Keratinocyte (primary cell): ENCODE data around the gene XCL1. TPM values are rescaled to one million over a fixed set of nuclear protein-coding genes. Genes with fewer than 3 reads are reported as not detected.

Source experiments
- DNase-seq: peaks from one replicate; pipeline ENCODE4 v3.0.0-alpha.2; 2011; ENCODE audit warnings: low read depth, missing footprints, low spot score
- FAIRE-seq: peaks from 2 replicates; lab custom pipeline; 2011; peaks lifted over from hg19 to GRCh38; lab: Jason Lieb, UNC
- H2AFZ ChIP-seq: 2 replicates; pipeline ENCODE4 v1.6.0; 2012; ENCODE audit warnings: low read length, control low read depth, inconsistent platforms; ENCODE audit not compliant: control insufficient read depth
- H3K27ac ChIP-seq: 2 replicates; pipeline ENCODE4 v1.5.1; 2011; ENCODE audit warnings: low read length; ENCODE audit not compliant: control insufficient read depth, insufficient read depth
- H3K27me3 ChIP-seq: 3 replicates; pipeline ENCODE4 v1.6.0; 2011; ENCODE audit warnings: low read length; ENCODE audit not compliant: control insufficient read depth, insufficient read depth; ENCODE audit errors: extremely low read depth
- H3K36me3 ChIP-seq, 2 experiments: 2 replicates in 1 of 2; 3 replicates in 1 of 2; pipeline ENCODE4 v1.5.1; 2011; ENCODE audit warnings: low read length in 2 of 2, mild to moderate bottlenecking in 1 of 2; ENCODE audit not compliant: control insufficient read depth in 2 of 2, insufficient read depth in 2 of 2; ENCODE audit errors: extremely low read depth in 1 of 2
- H3K4me1 ChIP-seq: 3 replicates; pipeline ENCODE4 v1.5.1; 2011; ENCODE audit warnings: low read length; ENCODE audit not compliant: control insufficient read depth, insufficient read depth; ENCODE audit errors: extremely low read depth
- H3K4me2 ChIP-seq: 3 replicates; pipeline ENCODE4 v1.6.0; 2011; ENCODE audit warnings: low read depth, low read length; ENCODE audit not compliant: control insufficient read depth, insufficient read depth; ENCODE audit errors: extremely low read depth
- H3K4me3 ChIP-seq, 3 experiments: fragments of 200-600 bp in 1 of 3; sonication (generic) in 1 of 3; 2 replicates in 2 of 3; 3 replicates in 1 of 3; pipeline ENCODE4 v1.5.1; 2011 to 2016; ENCODE audit warnings: low read length in 3 of 3, mild to moderate bottlenecking in 3 of 3, control low read depth in 2 of 3, inconsistent platforms in 1 of 3, low read depth in 1 of 3, mixed read lengths in 1 of 3, mixed run types in 1 of 3, moderate library complexity in 1 of 3; ENCODE audit not compliant: control insufficient read depth in 2 of 3, insufficient read depth in 2 of 3; ENCODE audit errors: extremely low read depth in 1 of 3
- H3K79me2 ChIP-seq: 2 replicates; pipeline ENCODE4 v1.6.0; 2012; ENCODE audit warnings: low read length; ENCODE audit not compliant: control insufficient read depth, insufficient read depth
- H3K9ac ChIP-seq: 3 replicates; pipeline ENCODE4 v1.6.0; 2011; ENCODE audit warnings: low read length; ENCODE audit not compliant: control insufficient read depth, insufficient read depth; ENCODE audit errors: extremely low read depth
- H3K9me1 ChIP-seq: 3 replicates; pipeline ENCODE4 v1.6.0; 2011; ENCODE audit warnings: low read length; ENCODE audit not compliant: control insufficient read depth, insufficient read depth; ENCODE audit errors: extremely low read depth
- H3K9me3 ChIP-seq: 2 replicates; pipeline ENCODE4 v1.5.1; 2012; ENCODE audit warnings: low read depth, low read length; ENCODE audit not compliant: control insufficient read depth
- H4K20me1 ChIP-seq: 3 replicates; pipeline ENCODE4 v1.6.0; 2011; ENCODE audit warnings: low read length; ENCODE audit not compliant: control insufficient read depth, insufficient read depth; ENCODE audit errors: extremely low read depth
- EZH2 ChIP-seq: IDR thresholded peaks from one replicate; pipeline ENCODE4 v1.6.1; 2012; ENCODE audit warnings: inconsistent platforms, mild to moderate bottlenecking, low read length, moderate library complexity
- dilution Hi-C: fragments of 300-500 bp; cut with MboI; formaldehyde crosslinking; loops from one replicate; pipeline ENCODE4 v1.7.0; 2020; ENCODE audit warnings: low sequenced_read_pairs; ENCODE audit not compliant: extremely low pct_ligation_motif_present
- polyA plus RNA-seq, 5 experiments: library from polyadenylated mRNA; depleted of rRNA in 3 of 5; stranded (reverse) in 3 of 5; stranded (forward) in 1 of 5; unstranded in 1 of 5; fragments of >200 nt; gene quantifications; 1 replicate in 1 of 5; 2 replicates in 3 of 5; 3 replicates in 1 of 5; pipeline versions ENCODE4 v1.2.1 to v1.2.3, GENCODE V29; 2011 to 2012; ENCODE audit warnings: missing spikeins in 2 of 5, low read depth in 1 of 5, low replicate concordance in 1 of 5
- TF ChIP-seq, protein P1 (sequence below), 3 experiments: IDR thresholded peaks in 1 of 3; conservative IDR thresholded peaks in 1 of 3; optimal IDR thresholded peaks in 1 of 3; 2 replicates in 2 of 3; 3 replicates in 1 of 3; pipeline versions ENCODE3 to v1.5.1; 2011; ENCODE audit warnings: low read length in 3 of 3, mild to moderate bottlenecking in 3 of 3, moderate library complexity in 2 of 3, control low read depth in 1 of 3, inconsistent platforms in 1 of 3; ENCODE audit not compliant: insufficient read depth in 2 of 3; ENCODE audit errors: extremely low read depth in 1 of 3

Gene XCL1
- polyA plus RNA-seq, 1 donor (not counting 4 experiments of a cell fraction or from before 2014, with no cell fraction given) = 0.18 TPM

- Histone ChIP-seq H2AFZ (no peak overlapping the region), H3K9me1 (peaks cover 2% of the 10 kb centered on the region), H3K79me2 (no peaks in the 10 kb centered on the region), H3K9ac (no peak overlapping the region), H3K27me3 (no peaks in the 10 kb centered on the region), H3K36me3 (no peaks in the 10 kb centered on the region), H3K9me3 (no peaks in the 10 kb centered on the region), H3K4me3 (no peak overlapping the region), H4K20me1 (no peaks in the 10 kb centered on the region), H3K27ac (no peak overlapping the region), H3K4me1 (no peaks in the 10 kb centered on the region), H3K4me2 (no peak overlapping the region)
- TF ChIP-seq, protein P1, sequence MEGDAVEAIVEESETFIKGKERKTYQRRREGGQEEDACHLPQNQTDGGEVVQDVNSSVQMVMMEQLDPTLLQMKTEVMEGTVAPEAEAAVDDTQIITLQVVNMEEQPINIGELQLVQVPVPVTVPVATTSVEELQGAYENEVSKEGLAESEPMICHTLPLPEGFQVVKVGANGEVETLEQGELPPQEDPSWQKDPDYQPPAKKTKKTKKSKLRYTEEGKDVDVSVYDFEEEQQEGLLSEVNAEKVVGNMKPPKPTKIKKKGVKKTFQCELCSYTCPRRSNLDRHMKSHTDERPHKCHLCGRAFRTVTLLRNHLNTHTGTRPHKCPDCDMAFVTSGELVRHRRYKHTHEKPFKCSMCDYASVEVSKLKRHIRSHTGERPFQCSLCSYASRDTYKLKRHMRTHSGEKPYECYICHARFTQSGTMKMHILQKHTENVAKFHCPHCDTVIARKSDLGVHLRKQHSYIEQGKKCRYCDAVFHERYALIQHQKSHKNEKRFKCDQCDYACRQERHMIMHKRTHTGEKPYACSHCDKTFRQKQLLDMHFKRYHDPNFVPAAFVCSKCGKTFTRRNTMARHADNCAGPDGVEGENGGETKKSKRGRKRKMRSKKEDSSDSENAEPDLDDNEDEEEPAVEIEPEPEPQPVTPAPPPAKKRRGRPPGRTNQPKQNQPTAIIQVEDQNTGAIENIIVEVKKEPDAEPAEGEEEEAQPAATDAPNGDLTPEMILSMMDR (optimal IDR thresholded peaks at IDR 0.05 in 1 of 3, IDR thresholded peaks at IDR 0.05 in 1 of 3, conservative IDR thresholded peaks at IDR 0.05 in 1 of 3; ENCODE audit: extremely low read depth in 1 of 3, insufficient read depth in 2 of 3, low read length in 3 of 3) = no peak
- no peak for TF ChIP-seq EZH2
- DNase-seq (no peak), FAIRE-seq (no peak)
- dilution Hi-C loops = no loop called here
Observed at GRCh38 chr1:168608796-168609715, 32.7 kb downstream of the XCL1 start.

- no peaks in the 10 kb centered on the region for H3K79me2 ChIP-seq
- no peaks in the 10 kb centered on the region for H3K27me3 ChIP-seq
- no peak overlapping the region for H3K27ac ChIP-seq
- no peak overlapping the region for H3K4me2 ChIP-seq
- DNase-seq (no peak), FAIRE-seq (no peak)
- H3K9me1 ChIP-seq = peaks cover 2% of the 10 kb centered on the region
- no peak overlapping the region for H3K4me3 ChIP-seq
- no peaks in the 10 kb centered on the region for H3K9me3 ChIP-seq
- no peaks in the 10 kb centered on the region for H3K36me3 ChIP-seq
- H2AFZ ChIP-seq = no peak overlapping the region
- H3K9ac ChIP-seq = no peak overlapping the region
- no peaks in the 10 kb centered on the region for H3K4me1 ChIP-seq
- H4K20me1 ChIP-seq = no peaks in the 10 kb centered on the region
- TF ChIP-seq EZH2 = no peak
- TF ChIP-seq, protein P1 (optimal IDR thresholded peaks at IDR 0.05 in 1 of 3, IDR thresholded peaks at IDR 0.05 in 1 of 3, conservative IDR thresholded peaks at IDR 0.05 in 1 of 3; ENCODE audit: extremely low read depth in 1 of 3, insufficient read depth in 2 of 3, low read length in 3 of 3) = no peak
- dilution Hi-C loops = no loop called here
Observed at GRCh38 chr1:168609741-168610510, 33.5 kb downstream of the XCL1 start.
